ENCODE measurements around the gene PPP2R2B. TPM values are rescaled to one million over a fixed set of nuclear protein-coding genes. Genes with fewer than 3 reads are reported as not detected.

Gene PPP2R2B
- total and polyA plus RNA-seq, 2 donors (not counting 1 experiment from before 2014, with no cell fraction given), result 0.67 to 1.5 TPM

- Histone ChIP-seq H3K4me1 (ENCODE audit: control insufficient read depth, extremely low read depth, insufficient read depth, low read length) (no peaks in the 10 kb centered on the region), H3K4me3 (replicated peaks in 1 of 4; ENCODE audit: control extremely low read depth in 1 of 4, insufficient read depth in 1 of 4, low read depth in 3 of 4, low read length in 4 of 4) (no peak overlapping the region), H3K27me3 (ENCODE audit: control insufficient read depth, insufficient read depth, low read length) (no peaks in the 10 kb centered on the region), H3K27ac (ENCODE audit: insufficient read depth, low read length) (no peak overlapping the region), H3K4me2 (ENCODE audit: extremely low read depth, insufficient read depth, low read length) (no peak overlapping the region), H2AFZ (ENCODE audit: low read length) (no peak overlapping the region), H3K9ac (ENCODE audit: insufficient read depth, low read length) (no peak overlapping the region), H4K20me1 (ENCODE audit: control insufficient read depth, extremely low read depth, insufficient read depth, low read length) (no peaks in the 10 kb centered on the region), H3K36me3 (ENCODE audit: control insufficient read depth, insufficient read depth, low read length) (no peaks in the 10 kb centered on the region), H3K79me2 (ENCODE audit: control insufficient read depth, insufficient read depth, low read length) (no peaks in the 10 kb centered on the region), H3K9me3 (ENCODE audit: control insufficient read depth, insufficient read depth, low read depth, low read length) (no peaks in the 10 kb centered on the region)
- no peak for TF ChIP-seq CTCF (conservative IDR thresholded peaks at IDR 0.05 in 1 of 2, IDR thresholded peaks at IDR 0.05 in 1 of 2; ENCODE audit: low read depth in 1 of 2, low read length in 2 of 2)
- no peak for TF ChIP-seq EZH2 (IDR thresholded peaks at IDR 0.05; ENCODE audit: low read length, missing control alignments)
- DNase-seq (ENCODE audit: low read depth in 2 of 2), result no peak
Measured at GRCh38 chr5:146690880-146691355, 187.6 kb downstream of the PPP2R2B start.

GRCh38 chr5:146687630-146688029, 190.9 kb downstream of the PPP2R2B start:
- Histone ChIP-seq H3K79me2 (ENCODE audit: control insufficient read depth, insufficient read depth, low read length) (no peaks in the 10 kb centered on the region), H3K4me2 (ENCODE audit: extremely low read depth, insufficient read depth, low read length) (no peak overlapping the region), H4K20me1 (ENCODE audit: control insufficient read depth, extremely low read depth, insufficient read depth, low read length) (no peaks in the 10 kb centered on the region), H3K4me3 (replicated peaks in 1 of 4; ENCODE audit: control extremely low read depth in 1 of 4, insufficient read depth in 1 of 4, low read depth in 3 of 4, low read length in 4 of 4) (no peak overlapping the region), H3K9ac (ENCODE audit: insufficient read depth, low read length) (no peak overlapping the region), H3K27ac (ENCODE audit: insufficient read depth, low read length) (no peak overlapping the region), H3K27me3 (ENCODE audit: control insufficient read depth, insufficient read depth, low read length) (no peaks in the 10 kb centered on the region), H2AFZ (ENCODE audit: low read length) (no peak overlapping the region), H3K9me3 (ENCODE audit: control insufficient read depth, insufficient read depth, low read depth, low read length) (no peaks in the 10 kb centered on the region), H3K36me3 (ENCODE audit: control insufficient read depth, insufficient read depth, low read length) (no peaks in the 10 kb centered on the region), H3K4me1 (ENCODE audit: control insufficient read depth, extremely low read depth, insufficient read depth, low read length) (no peaks in the 10 kb centered on the region)
- no peak for DNase-seq (ENCODE audit: low read depth in 2 of 2)
- TF ChIP-seq EZH2 (IDR thresholded peaks at IDR 0.05; ENCODE audit: low read length, missing control alignments) (no peak), CTCF (conservative IDR thresholded peaks at IDR 0.05 in 1 of 2, IDR thresholded peaks at IDR 0.05 in 1 of 2; ENCODE audit: low read depth in 1 of 2, low read length in 2 of 2) (no peak)

- no peak overlapping the region for H3K4me3 ChIP-seq (replicated peaks in 1 of 4; ENCODE audit: control extremely low read depth in 1 of 4, insufficient read depth in 1 of 4, low read depth in 3 of 4, low read length in 4 of 4)
- H3K9ac ChIP-seq (ENCODE audit: insufficient read depth, low read length), result no peak overlapping the region
- H3K27me3 ChIP-seq (ENCODE audit: control insufficient read depth, insufficient read depth, low read length), result no peaks in the 10 kb centered on the region
- no peak for TF ChIP-seq EZH2 (IDR thresholded peaks at IDR 0.05; ENCODE audit: low read length, missing control alignments)
- DNase-seq (ENCODE audit: low read depth in 2 of 2), result no peak
- H3K36me3 ChIP-seq (ENCODE audit: control insufficient read depth, insufficient read depth, low read length), result no peaks in the 10 kb centered on the region
- H3K27ac ChIP-seq (ENCODE audit: insufficient read depth, low read length), result no peak overlapping the region
- no peaks in the 10 kb centered on the region for H3K79me2 ChIP-seq (ENCODE audit: control insufficient read depth, insufficient read depth, low read length)
- H3K4me1 ChIP-seq (ENCODE audit: control insufficient read depth, extremely low read depth, insufficient read depth, low read length), result no peaks in the 10 kb centered on the region
- H4K20me1 ChIP-seq (ENCODE audit: control insufficient read depth, extremely low read depth, insufficient read depth, low read length), result no peaks in the 10 kb centered on the region
- H3K9me3 ChIP-seq (ENCODE audit: control insufficient read depth, insufficient read depth, low read depth, low read length), result no peaks in the 10 kb centered on the region
- H3K4me2 ChIP-seq (ENCODE audit: extremely low read depth, insufficient read depth, low read length), result no peak overlapping the region
- no peak overlapping the region for H2AFZ ChIP-seq (ENCODE audit: low read length)
Measured at GRCh38 chr5:146683861-146684260, 194.7 kb downstream of the PPP2R2B start.

Data from fibroblast of lung (primary cell).